22Rv1 (cell line): ENCODE results near the gene GPR35.

Experiments
- H3K27ac ChIP-seq: fragments of 450-650 bp; 2 replicates; pipeline ENCODE4 v1.5.1; 2017
- ZFX ChIP-seq: fragments of 450-650 bp; IDR thresholded peaks from 2 replicates; pipeline ENCODE4 v1.6.1; 2017; ENCODE audit warnings: antibody characterized with exemption, borderline replicate concordance
- TF ChIP-seq, protein P1 (sequence below): fragments of 450-650 bp; IDR thresholded peaks from 2 replicates; pipeline ENCODE4 v1.5.1; 2017; ENCODE audit warnings: mild to moderate bottlenecking

The GPR35 gene

DNA sequence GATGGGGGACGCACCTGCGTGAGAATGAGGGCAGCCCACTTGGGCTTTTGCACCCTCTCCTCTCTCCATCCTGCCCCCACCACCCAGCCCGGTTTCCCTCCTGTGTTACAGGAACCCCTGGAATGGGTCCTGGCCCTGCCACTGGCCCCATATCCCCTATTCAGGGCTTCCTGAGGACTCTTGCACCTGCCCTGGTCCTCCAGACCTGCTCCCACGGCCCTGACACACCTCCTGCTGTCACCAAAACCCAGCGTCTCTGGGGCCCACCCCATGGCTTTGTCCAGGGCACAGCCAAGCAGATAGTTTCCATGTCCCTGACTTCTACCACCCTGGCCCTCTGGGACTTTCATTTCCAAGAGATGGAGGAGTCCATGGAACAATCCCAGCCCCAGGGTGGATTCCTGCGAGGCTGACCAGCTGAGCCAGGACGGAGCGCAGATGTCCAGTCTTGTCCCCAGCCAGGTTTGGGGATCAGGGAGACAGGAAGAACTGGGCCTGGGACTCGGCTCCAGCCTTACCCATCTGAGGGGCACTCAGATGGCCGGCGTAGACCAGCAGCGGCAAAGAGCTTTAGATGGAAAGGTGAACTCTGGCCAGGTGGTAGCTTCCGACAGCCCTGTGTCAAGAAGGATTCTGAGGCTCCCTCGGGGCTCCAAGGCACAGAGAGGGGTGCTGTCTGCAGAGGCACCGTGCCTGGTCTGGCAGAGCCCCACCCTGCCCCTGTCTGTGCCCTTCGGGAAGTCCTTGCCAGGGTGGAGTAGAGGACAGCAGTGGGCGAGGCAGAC, 12.0 kb downstream of the GPR35 start:
- H3K27ac ChIP-seq = no peak overlapping the region
- no peak for TF ChIP-seq ZFX
- TF ChIP-seq, protein P1, sequence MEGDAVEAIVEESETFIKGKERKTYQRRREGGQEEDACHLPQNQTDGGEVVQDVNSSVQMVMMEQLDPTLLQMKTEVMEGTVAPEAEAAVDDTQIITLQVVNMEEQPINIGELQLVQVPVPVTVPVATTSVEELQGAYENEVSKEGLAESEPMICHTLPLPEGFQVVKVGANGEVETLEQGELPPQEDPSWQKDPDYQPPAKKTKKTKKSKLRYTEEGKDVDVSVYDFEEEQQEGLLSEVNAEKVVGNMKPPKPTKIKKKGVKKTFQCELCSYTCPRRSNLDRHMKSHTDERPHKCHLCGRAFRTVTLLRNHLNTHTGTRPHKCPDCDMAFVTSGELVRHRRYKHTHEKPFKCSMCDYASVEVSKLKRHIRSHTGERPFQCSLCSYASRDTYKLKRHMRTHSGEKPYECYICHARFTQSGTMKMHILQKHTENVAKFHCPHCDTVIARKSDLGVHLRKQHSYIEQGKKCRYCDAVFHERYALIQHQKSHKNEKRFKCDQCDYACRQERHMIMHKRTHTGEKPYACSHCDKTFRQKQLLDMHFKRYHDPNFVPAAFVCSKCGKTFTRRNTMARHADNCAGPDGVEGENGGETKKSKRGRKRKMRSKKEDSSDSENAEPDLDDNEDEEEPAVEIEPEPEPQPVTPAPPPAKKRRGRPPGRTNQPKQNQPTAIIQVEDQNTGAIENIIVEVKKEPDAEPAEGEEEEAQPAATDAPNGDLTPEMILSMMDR = no peak

DNA sequence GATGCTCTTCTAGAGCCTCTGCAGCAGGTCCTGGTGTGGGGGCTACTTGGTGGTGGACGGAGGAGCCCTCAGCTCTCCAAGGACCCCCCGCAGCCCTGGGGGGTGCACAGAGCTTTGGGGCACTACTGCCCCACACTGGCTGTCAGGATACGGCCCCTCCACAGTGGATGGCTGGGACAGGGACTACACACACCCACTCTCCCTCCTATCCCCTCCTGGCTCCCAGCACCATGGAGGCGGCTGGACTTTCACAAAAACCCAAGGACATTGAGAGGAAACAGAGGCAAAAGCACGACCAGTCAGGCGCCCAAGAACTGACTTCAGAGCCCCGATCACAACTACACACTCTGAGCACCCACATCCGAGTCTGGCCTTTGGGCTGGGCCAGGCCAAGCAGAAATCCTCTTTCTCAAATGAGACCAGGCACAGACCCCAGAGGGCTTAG, 12.6 kb downstream of the GPR35 start:
- no peak for TF ChIP-seq ZFX
- TF ChIP-seq, protein P1 = no peak
- H3K27ac ChIP-seq = no peak overlapping the region

DNA sequence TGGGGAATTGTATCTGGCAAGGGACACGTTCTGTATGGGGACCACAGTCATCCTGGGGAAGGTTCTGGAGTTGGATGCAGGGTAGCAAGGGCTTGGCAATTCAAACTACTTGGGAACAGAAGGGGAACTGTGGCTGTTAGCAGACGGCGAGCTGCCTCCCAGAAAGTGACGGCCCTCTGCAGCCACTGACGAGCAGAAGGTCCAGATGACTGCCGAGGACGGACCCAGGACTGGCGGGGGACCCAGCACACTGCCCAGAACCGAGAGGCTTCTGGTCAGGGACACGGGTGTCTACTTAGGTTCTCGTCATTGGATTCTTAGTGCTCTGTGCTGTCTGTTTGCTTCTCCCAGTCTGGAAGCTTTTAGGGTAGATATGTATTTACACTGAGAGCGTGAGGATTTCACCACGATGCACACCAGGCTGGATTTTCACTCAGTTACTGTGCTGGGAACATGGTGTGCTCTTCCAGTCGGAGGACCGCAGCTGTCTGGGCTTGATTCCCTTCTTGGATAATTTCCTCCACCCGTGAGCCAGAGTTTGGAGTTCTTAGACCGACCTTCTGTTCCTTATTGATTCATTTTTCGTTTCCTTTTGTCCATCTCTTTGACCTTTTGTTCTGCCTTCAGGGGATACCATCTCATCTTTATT, 13.4 kb downstream of the GPR35 start:
- no peak for TF ChIP-seq ZFX
- TF ChIP-seq, protein P1 = no peak
- H3K27ac ChIP-seq = no peak overlapping the region

DNA sequence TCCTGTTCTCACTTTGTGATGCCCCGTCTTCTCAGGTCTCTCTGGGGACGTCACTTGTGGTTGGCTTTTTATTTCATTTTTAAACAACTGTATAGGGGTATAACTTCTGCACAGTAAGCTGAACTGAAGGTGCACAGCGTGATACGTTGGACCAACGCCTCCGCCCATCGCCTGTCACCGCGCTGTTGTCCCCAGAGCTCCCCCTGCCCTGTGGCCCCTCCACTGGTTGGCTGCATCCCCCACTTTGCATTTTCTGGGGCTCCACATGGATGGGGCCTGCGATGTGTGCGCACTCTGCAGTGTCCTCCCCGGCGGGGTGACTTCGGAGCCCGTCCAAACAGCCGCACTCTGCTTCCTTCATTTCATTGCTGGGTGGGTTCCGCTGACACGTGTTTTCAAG, 14.3 kb downstream of the GPR35 start:
- no peak overlapping the region for H3K27ac ChIP-seq
- no peak for TF ChIP-seq ZFX
- TF ChIP-seq, protein P1 = no peak

DNA sequence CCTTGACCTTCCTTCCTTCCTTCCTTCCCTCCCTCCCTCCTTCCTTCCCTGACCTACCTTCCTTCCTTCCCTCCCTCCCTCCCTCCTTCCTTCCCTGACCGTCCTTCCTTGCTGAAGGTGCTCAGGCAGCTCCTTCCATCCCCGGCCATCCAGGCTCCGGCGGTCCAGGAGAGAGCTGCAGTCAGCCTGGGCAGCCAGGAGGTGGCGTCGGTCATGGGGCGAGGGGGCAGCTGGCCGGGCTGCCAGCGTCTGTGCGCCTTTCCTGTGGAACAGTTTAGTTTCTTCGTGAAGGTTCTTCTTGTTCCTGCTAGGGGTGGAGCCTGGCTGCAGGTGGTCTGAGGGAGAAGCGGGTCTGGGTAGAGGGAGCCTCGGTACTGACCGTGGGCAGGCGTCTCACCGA, 15.7 kb downstream of the GPR35 start:
- no peak overlapping the region for H3K27ac ChIP-seq
- TF ChIP-seq, protein P1 = peak; percentile 65
- no peak for TF ChIP-seq ZFX

DNA sequence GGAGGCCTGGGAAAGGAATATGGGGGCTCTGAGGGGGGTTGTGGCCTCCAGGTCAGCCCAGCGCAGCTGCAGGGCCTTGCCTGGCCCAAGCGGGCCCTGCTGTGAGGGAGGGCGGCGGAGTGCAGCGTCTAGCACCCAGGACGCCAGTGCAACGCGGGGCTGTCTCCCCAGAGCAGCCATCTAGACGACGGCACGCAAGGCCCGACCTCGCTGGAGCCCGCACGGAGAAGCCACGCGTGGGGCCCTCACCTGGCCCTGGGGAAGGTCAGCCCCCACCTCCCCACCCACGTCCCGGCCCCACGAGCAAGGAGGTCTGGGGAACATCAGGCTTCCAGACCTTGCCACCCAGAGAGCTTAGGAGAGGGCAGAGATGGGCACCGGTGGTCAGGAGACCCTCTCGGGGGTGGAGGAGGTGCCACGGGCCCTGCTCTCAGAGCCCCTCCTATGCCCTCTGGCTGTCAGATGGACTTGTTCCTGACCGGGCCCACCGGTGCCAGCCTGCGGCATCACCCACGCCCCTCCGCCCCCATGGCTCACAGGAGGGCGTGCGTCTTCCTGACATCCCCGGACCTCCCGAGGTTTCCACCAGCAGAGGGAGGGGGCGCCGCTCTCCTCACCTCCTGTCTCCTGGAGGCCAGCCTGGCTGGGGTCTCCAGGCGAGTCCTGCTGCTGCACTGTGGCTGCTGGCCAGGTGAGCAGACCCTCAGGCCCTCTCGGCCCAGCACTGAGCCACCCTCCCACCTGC, 17.0 kb downstream of the GPR35 start:
- H3K27ac ChIP-seq = no peak overlapping the region
- TF ChIP-seq ZFX = no peak
- TF ChIP-seq, protein P1 = no peak

DNA sequence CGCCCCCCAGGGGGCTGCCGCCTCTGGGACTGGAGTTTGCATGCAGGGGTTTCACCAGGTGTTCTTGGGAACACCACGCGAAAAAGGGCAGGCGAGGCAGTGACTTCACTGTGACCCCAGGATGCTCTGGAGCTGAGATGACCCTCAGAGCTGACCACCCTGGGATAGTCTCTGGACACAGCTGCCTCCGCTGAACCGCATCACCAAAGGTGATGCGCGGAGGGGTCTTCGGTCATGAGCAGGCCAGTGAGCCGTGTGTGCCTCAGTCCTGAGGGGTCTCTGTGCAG, 17.5 kb downstream of the GPR35 start:
- no peak overlapping the region for H3K27ac ChIP-seq
- TF ChIP-seq, protein P1 = no peak
- no peak for TF ChIP-seq ZFX
